ENCODE data around the gene AHSG. TPM values are rescaled to one million over a fixed set of nuclear protein-coding genes. Genes with fewer than 3 reads are reported as not detected.

The AHSG gene
- polyA plus RNA-seq, 1 donor (not counting 4 experiments of a cell fraction or from before 2014, with no cell fraction given), result 0.59 TPM

- Histone ChIP-seq H3K4me2 (ENCODE audit: control insufficient read depth, extremely low read depth, insufficient read depth, low read depth, low read length) (peak overlapping the region; percentile 34), H3K9me3 (ENCODE audit: control insufficient read depth, low read depth, low read length) (no peaks in the 10 kb centered on the region), H3K36me3 (ENCODE audit: control insufficient read depth in 2 of 2, extremely low read depth in 1 of 2, insufficient read depth in 2 of 2, low read length in 2 of 2) (no peaks in the 10 kb centered on the region), H3K9ac (ENCODE audit: control insufficient read depth, extremely low read depth, insufficient read depth, low read length) (no peak overlapping the region), H3K4me3 (ENCODE audit: control insufficient read depth in 2 of 3, extremely low read depth in 1 of 3, insufficient read depth in 2 of 3, low read depth in 1 of 3, low read length in 3 of 3) (no peak overlapping the region), H3K79me2 (ENCODE audit: control insufficient read depth, insufficient read depth, low read length) (no peaks in the 10 kb centered on the region), H3K9me1 (ENCODE audit: control insufficient read depth, extremely low read depth, insufficient read depth, low read length) (no peaks in the 10 kb centered on the region), H2AFZ (ENCODE audit: control insufficient read depth, low read length) (peak overlapping the region; percentile 34), H3K4me1 (ENCODE audit: control insufficient read depth, extremely low read depth, insufficient read depth, low read length) (peaks cover 24% of the 10 kb centered on the region), H3K27me3 (ENCODE audit: control insufficient read depth, extremely low read depth, insufficient read depth, low read length) (no peaks in the 10 kb centered on the region), H4K20me1 (ENCODE audit: control insufficient read depth, extremely low read depth, insufficient read depth, low read length) (no peaks in the 10 kb centered on the region), H3K27ac (ENCODE audit: control insufficient read depth, insufficient read depth, low read length) (no peak overlapping the region)
- TF ChIP-seq EZH2 (IDR thresholded peaks at IDR 0.05; ENCODE audit: low read length), result no peak
- TF ChIP-seq, protein P1, sequence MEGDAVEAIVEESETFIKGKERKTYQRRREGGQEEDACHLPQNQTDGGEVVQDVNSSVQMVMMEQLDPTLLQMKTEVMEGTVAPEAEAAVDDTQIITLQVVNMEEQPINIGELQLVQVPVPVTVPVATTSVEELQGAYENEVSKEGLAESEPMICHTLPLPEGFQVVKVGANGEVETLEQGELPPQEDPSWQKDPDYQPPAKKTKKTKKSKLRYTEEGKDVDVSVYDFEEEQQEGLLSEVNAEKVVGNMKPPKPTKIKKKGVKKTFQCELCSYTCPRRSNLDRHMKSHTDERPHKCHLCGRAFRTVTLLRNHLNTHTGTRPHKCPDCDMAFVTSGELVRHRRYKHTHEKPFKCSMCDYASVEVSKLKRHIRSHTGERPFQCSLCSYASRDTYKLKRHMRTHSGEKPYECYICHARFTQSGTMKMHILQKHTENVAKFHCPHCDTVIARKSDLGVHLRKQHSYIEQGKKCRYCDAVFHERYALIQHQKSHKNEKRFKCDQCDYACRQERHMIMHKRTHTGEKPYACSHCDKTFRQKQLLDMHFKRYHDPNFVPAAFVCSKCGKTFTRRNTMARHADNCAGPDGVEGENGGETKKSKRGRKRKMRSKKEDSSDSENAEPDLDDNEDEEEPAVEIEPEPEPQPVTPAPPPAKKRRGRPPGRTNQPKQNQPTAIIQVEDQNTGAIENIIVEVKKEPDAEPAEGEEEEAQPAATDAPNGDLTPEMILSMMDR (optimal IDR thresholded peaks at IDR 0.05 in 1 of 3, IDR thresholded peaks at IDR 0.05 in 1 of 3, conservative IDR thresholded peaks at IDR 0.05 in 1 of 3; ENCODE audit: extremely low read depth in 1 of 3, insufficient read depth in 2 of 3, low read length in 3 of 3), result peak; percentile 93 to 99 (median 97)
- FAIRE-seq (peak; percentile 84), DNase-seq (ENCODE audit: low read depth, low spot score) (peak; percentile 42)
- dilution Hi-C loops (cut with MboI; ENCODE audit: extremely low pct_ligation_motif_present, low sequenced_read_pairs), result no loop called here
Observed at GRCh38 chr3:186614597-186615483, 2.0 kb downstream of the AHSG start.

DNA sequence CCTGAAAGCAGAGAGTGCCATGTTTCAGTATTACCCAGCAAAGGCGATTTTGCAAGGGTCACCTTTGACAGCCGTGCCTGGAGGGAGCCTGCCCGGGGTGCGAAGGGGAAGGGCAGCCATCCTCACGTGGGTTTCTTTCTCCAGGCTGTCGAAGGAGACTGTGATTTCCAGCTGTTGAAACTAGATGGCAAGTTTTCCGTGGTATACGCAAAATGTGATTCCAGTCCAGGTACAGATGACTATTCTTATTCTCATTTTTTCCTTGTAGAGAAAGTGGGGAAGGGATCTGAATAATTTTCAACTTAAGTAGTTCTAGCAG, 3.4 kb downstream of the AHSG start:
- Histone ChIP-seq H3K27me3 (ENCODE audit: control insufficient read depth, extremely low read depth, insufficient read depth, low read length) (no peaks in the 10 kb centered on the region), H3K27ac (ENCODE audit: control insufficient read depth, insufficient read depth, low read length) (no peak overlapping the region), H3K9me1 (ENCODE audit: control insufficient read depth, extremely low read depth, insufficient read depth, low read length) (no peaks in the 10 kb centered on the region), H3K9me3 (ENCODE audit: control insufficient read depth, low read depth, low read length) (no peaks in the 10 kb centered on the region), H3K4me2 (ENCODE audit: control insufficient read depth, extremely low read depth, insufficient read depth, low read depth, low read length) (no peak overlapping the region), H3K79me2 (ENCODE audit: control insufficient read depth, insufficient read depth, low read length) (no peaks in the 10 kb centered on the region), H3K4me3 (ENCODE audit: control insufficient read depth in 2 of 3, extremely low read depth in 1 of 3, insufficient read depth in 2 of 3, low read depth in 1 of 3, low read length in 3 of 3) (no peak overlapping the region), H3K9ac (ENCODE audit: control insufficient read depth, extremely low read depth, insufficient read depth, low read length) (no peak overlapping the region), H3K36me3 (ENCODE audit: control insufficient read depth in 2 of 2, extremely low read depth in 1 of 2, insufficient read depth in 2 of 2, low read length in 2 of 2) (no peaks in the 10 kb centered on the region), H2AFZ (ENCODE audit: control insufficient read depth, low read length) (no peak overlapping the region), H4K20me1 (ENCODE audit: control insufficient read depth, extremely low read depth, insufficient read depth, low read length) (no peaks in the 10 kb centered on the region), H3K4me1 (ENCODE audit: control insufficient read depth, extremely low read depth, insufficient read depth, low read length) (peaks cover 22% of the 10 kb centered on the region)
- TF ChIP-seq, protein P1 (optimal IDR thresholded peaks at IDR 0.05 in 1 of 3, IDR thresholded peaks at IDR 0.05 in 1 of 3, conservative IDR thresholded peaks at IDR 0.05 in 1 of 3; ENCODE audit: extremely low read depth in 1 of 3, insufficient read depth in 2 of 3, low read length in 3 of 3), result no peak
- TF ChIP-seq EZH2 (IDR thresholded peaks at IDR 0.05; ENCODE audit: low read length), result no peak
- DNase-seq (ENCODE audit: low read depth, low spot score) (no peak), FAIRE-seq (no peak)
- dilution Hi-C loops (cut with MboI; ENCODE audit: extremely low pct_ligation_motif_present, low sequenced_read_pairs), result no loop called here

Measured in keratinocyte (primary cell).